HG02678 (cell line): ENCODE measurements around the gene LCP2.

Experiments used
- ATAC-seq: cut with Tn5 transposase; IDR thresholded peaks from one replicate; pipeline ENCODE4 v1.9.1; 2021; ENCODE audit warnings: mild to moderate bottlenecking, moderate library complexity; ENCODE audit not compliant: unreplicated experiment

Gene LCP2

GRCh38 chr5:170221327-170221741 lies 76.2 kb downstream of the LCP2 start:
- ATAC-seq: no peak

- no peak for ATAC-seq
Observed at GRCh38 chr5:170220191-170220590, 77.4 kb downstream of the LCP2 start.

GRCh38 chr5:170219615-170220014 lies 78.0 kb downstream of the LCP2 start:
- ATAC-seq: no peak

- ATAC-seq: no peak
Observed at GRCh38 chr5:170218726-170219125, 78.9 kb downstream of the LCP2 start.

GRCh38 chr5:170217831-170218230 lies 79.7 kb downstream of the LCP2 start:
- no peak for ATAC-seq

GRCh38 chr5:170216257-170216864 lies 81.2 kb downstream of the LCP2 start:
- ATAC-seq: no peak

- ATAC-seq: no peak
Observed at GRCh38 chr5:170211575-170212334, 85.8 kb downstream of the LCP2 start.

- ATAC-seq: no peak
Observed at GRCh38 chr5:170206958-170207357, 90.6 kb downstream of the LCP2 start.

- no peak for ATAC-seq
Observed at GRCh38 chr5:170206216-170206615, 91.4 kb downstream of the LCP2 start.

- no peak for ATAC-seq
Observed at GRCh38 chr5:170204202-170204601, 93.4 kb downstream of the LCP2 start.

GRCh38 chr5:170202117-170202516 lies 95.5 kb downstream of the LCP2 start:
- no peak for ATAC-seq

- no peak for ATAC-seq
Observed at GRCh38 chr5:170201311-170201710, 96.3 kb downstream of the LCP2 start.

- no peak for ATAC-seq
Observed at GRCh38 chr5:170200876-170201275, 96.7 kb downstream of the LCP2 start.
